ENCODE results near the gene ARPC3.

- TF ChIP-seq POLR2A (IDR thresholded peaks at IDR 0.05) (no peak), CTCF (IDR thresholded peaks at IDR 0.05) (no peak)
Measured at GRCh38 chr12:110403976-110404682, 46.0 kb downstream of the ARPC3 start.

All from thyroid gland (tissue), 4 donors.